Measurements from ENCODE around the gene RGCC. TPM values are rescaled to one million over a fixed set of nuclear protein-coding genes. Genes with fewer than 3 reads are reported as not detected.

RGCC gene, protein sequence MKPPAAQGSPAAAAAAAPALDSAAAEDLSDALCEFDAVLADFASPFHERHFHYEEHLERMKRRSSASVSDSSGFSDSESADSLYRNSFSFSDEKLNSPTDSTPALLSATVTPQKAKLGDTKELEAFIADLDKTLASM
- 10 to 100 TPM; 43.1 to 43.3 TPM for total RNA-seq

DNA sequence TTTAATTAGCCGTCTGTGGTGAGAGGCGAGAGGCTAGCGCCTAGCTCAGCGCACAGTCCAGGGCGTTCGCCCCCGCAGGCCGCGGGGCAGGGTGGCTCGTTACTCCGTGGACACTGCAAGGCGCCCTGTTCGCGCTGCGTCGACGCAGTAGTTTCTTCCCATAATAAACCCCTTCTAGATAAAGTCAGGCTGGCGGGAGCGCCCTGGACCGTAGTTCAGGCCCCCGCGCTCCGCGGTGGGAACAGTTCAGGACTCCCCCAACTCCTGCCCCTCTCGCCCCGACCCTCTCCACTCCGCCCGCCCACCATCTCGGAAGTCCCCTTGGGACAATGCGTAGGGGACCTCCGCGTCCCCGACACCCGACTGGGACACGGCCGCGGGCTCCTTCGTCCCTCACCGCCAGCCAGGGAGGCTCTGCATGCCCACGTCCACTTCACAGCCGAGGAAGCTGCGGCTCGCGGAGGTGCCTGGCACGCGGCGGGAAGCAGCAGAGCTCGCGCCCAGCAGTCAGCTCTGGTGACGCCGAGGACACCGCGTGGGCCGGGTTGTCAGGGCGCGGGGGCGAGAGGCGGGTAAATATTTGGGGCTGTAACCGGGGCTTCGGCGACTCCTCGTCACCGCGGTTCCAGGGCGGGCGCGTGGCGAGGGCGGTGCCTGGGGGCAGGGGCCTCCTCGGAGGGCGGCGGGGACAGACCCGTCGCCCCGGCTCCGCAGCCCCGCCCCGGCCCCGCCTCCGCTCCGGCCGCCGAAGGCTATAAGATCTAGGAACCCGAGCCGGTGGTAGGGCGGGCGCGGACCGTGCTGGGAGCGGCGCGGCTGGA is at the start of gene RGCC:
RGCC (plus strand) TSS at position 783 of the 821 bp plus-strand sequence. CDS start 158 bp downstream, outside the sequence.

Other genes with a start within 250 kb of the RGCC start
- gene MTRF1, start 194.0 kb upstream of the RGCC start, total RNA-seq = 10 to 100 TPM; 18.0 to 22.3 TPM
- gene NAA16, start 146.3 kb upstream of the RGCC start, total RNA-seq = 10 to 100 TPM; 31.6 to 33.2 TPM